ENCODE results near the gene RBM18. TPM values are rescaled to one million over a fixed set of nuclear protein-coding genes. Genes with fewer than 3 reads are reported as not detected.

The RBM18 gene
- total RNA-seq, 2 donors from 2014 or later = 19.1 to 25.9 TPM

GRCh38 chr9:122225312-122226141 lies 39.1 kb downstream of the RBM18 start:
- no peak for DNase-seq
- Mint-ChIP-seq H3K27ac (no peak overlapping the region), H3K4me3 (peak overlapping the region; percentile 63), H3K36me3 (ENCODE audit: low read depth) (peaks cover 3% of the 10 kb centered on the region), H3K27me3 (peaks cover 63% of the 10 kb centered on the region), H3K4me1 (peaks cover 13% of the 10 kb centered on the region)
- no peak for ATAC-seq
- no peaks in the 10 kb centered on the region for H3K9me3 ChIP-seq (ENCODE audit: control insufficient read depth, low read length, poor library complexity, severe bottlenecking)

GRCh38 chr9:122223435-122223834 lies 41.2 kb downstream of the RBM18 start:
- H3K9me3 ChIP-seq (ENCODE audit: control insufficient read depth, low read length, poor library complexity, severe bottlenecking) = no peaks in the 10 kb centered on the region
- no peak overlapping the region for H3K4me3 Mint-ChIP-seq
- peak overlapping the region; percentile 24 for H3K27ac Mint-ChIP-seq
- DNase-seq (no peak), ATAC-seq (no peak)
- H3K27me3 Mint-ChIP-seq = peaks cover 84% of the 10 kb centered on the region
- peaks cover 3% of the 10 kb centered on the region for H3K36me3 Mint-ChIP-seq (ENCODE audit: low read depth)
- H3K4me1 Mint-ChIP-seq = peaks cover 27% of the 10 kb centered on the region

GRCh38 chr9:122222791-122223190 lies 41.8 kb downstream of the RBM18 start:
- H3K27me3 Mint-ChIP-seq = peaks cover 91% of the 10 kb centered on the region
- peak overlapping the region; percentile 24 for H3K27ac Mint-ChIP-seq
- no peak for ATAC-seq
- no peak for DNase-seq
- H3K36me3 Mint-ChIP-seq (ENCODE audit: low read depth) = peaks cover 3% of the 10 kb centered on the region
- H3K4me1 Mint-ChIP-seq = peaks cover 32% of the 10 kb centered on the region
- H3K4me3 Mint-ChIP-seq = no peak overlapping the region
- no peaks in the 10 kb centered on the region for H3K9me3 ChIP-seq (ENCODE audit: control insufficient read depth, low read length, poor library complexity, severe bottlenecking)

GRCh38 chr9:122221183-122221811 lies 43.3 kb downstream of the RBM18 start:
- no peaks in the 10 kb centered on the region for H3K9me3 ChIP-seq (ENCODE audit: control insufficient read depth, low read length, poor library complexity, severe bottlenecking)
- peaks cover 29% of the 10 kb centered on the region for H3K4me1 Mint-ChIP-seq
- no peak overlapping the region for H3K4me3 Mint-ChIP-seq
- H3K27ac Mint-ChIP-seq = no peak overlapping the region
- no peak for ATAC-seq
- H3K36me3 Mint-ChIP-seq (ENCODE audit: low read depth) = peaks cover 3% of the 10 kb centered on the region
- DNase-seq = no peak
- peaks cover 96% of the 10 kb centered on the region for H3K27me3 Mint-ChIP-seq

- Mint-ChIP-seq H3K4me1 (peaks cover 28% of the 10 kb centered on the region), H3K4me3 (no peak overlapping the region), H3K36me3 (ENCODE audit: low read depth) (peaks cover 6% of the 10 kb centered on the region), H3K27ac (no peak overlapping the region), H3K27me3 (peaks cover 96% of the 10 kb centered on the region)
- no peak for DNase-seq
- no peaks in the 10 kb centered on the region for H3K9me3 ChIP-seq (ENCODE audit: control insufficient read depth, low read length, poor library complexity, severe bottlenecking)
- ATAC-seq = no peak
Observed at GRCh38 chr9:122220673-122221182, 43.9 kb downstream of the RBM18 start.

DNA sequence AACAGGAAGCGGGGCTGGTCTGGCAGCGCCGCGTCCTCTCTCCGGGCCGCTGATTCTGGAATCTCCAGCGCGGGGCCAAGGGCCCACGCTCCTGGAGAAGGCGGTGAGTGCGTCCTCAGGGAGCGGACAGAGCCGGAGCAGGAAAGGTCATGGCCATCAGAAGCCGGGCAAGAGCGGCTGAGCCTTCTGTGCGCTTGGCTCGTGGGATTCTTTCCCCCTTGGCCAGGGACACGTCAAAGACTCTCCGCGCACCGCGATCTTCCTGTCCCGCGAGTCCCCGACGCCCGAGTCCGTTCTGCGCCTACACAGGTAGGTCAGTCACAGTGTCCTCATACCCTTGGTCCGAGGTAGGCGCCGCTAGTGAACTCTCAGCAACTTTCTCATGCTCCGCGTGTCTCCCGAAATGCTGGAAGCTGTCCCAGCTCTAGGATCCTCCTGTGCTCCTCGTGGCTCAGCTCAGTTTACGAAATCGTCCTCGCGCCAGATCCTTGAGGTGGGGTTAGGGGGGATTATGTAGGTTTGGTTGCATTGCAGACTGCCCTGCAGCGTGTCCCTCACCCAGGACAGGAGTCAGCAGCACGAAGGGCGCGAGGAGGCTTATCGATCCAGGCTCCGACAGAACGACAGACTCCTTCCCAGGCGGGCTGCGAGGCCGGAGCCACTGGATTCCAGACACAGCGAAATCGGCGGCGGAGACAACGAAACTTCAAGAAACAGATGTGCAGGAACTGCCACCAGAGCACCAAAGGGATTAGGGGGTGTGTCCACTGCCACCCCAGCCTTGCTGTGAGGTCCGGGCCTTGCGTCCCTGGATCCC lies 44.6 kb downstream of the RBM18 start:
- Mint-ChIP-seq H3K4me3 (peak overlapping the region; percentile 73), H3K4me1 (peaks cover 24% of the 10 kb centered on the region), H3K36me3 (ENCODE audit: low read depth) (peaks cover 8% of the 10 kb centered on the region), H3K27ac (no peak overlapping the region), H3K27me3 (peaks cover 96% of the 10 kb centered on the region)
- no peaks in the 10 kb centered on the region for H3K9me3 ChIP-seq (ENCODE audit: control insufficient read depth, low read length, poor library complexity, severe bottlenecking)
- ATAC-seq (no peak), DNase-seq (no peak)

DNA sequence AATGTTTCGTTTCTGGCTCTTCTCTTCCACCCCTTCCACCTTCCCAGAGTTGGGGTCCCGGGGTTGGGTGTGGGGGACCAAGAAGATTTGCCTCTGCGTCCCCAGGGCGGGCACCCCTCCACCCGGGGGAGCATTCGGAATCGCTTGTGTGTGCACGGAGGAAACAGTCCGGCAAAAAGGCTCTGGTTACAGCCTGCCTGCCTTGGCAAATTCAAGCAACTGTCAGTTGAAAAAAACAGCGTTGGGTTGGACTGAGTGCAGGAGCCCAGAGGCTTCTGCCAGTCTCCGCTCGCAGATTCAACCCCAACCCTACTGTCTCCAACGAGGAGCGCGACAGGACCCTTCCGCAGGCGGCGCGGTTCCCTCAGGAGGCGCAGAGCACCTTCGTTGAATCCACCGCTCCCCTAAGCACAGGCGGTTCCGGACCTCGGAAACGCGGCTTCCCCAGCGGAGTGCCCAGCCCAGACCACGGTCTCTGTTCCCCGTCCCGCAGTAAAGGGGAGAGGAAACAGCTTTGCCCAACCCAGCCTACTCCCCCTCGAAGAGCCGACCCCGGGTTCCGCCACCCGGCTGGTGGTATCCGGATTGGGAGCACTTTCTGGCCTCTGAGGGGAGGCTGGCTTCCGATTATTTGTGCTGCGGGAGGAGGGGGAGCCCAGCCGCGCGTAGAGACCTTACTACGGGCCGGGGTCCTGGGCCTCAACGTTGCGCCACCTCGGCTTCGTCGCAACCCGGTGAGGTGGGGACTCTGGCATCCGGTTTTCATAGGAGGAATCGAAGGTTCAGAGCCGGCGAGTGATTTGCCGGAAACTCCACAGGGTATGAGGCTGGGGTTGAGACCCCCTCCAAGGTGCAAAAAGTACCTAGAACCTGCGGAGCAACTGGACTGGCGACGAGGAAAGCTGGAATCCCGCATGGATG lies 45.4 kb downstream of the RBM18 start:
- peak overlapping the region; percentile 73 for H3K4me3 Mint-ChIP-seq
- H3K9me3 ChIP-seq (ENCODE audit: control insufficient read depth, low read length, poor library complexity, severe bottlenecking) = no peaks in the 10 kb centered on the region
- no peak overlapping the region for H3K27ac Mint-ChIP-seq
- DNase-seq = no peak
- H3K36me3 Mint-ChIP-seq (ENCODE audit: low read depth) = peaks cover 4% of the 10 kb centered on the region
- peaks cover 96% of the 10 kb centered on the region for H3K27me3 Mint-ChIP-seq
- no peak for ATAC-seq
- peaks cover 27% of the 10 kb centered on the region for H3K4me1 Mint-ChIP-seq

GRCh38 chr9:122218071-122218934 lies 46.3 kb downstream of the RBM18 start:
- Mint-ChIP-seq H3K4me3 (peak overlapping the region; percentile 73), H3K4me1 (peaks cover 30% of the 10 kb centered on the region), H3K36me3 (ENCODE audit: low read depth) (peaks cover 4% of the 10 kb centered on the region), H3K27me3 (peaks cover 89% of the 10 kb centered on the region), H3K27ac (no peak overlapping the region)
- no peak for DNase-seq
- no peaks in the 10 kb centered on the region for H3K9me3 ChIP-seq (ENCODE audit: control insufficient read depth, low read length, poor library complexity, severe bottlenecking)
- ATAC-seq = no peak

DNA sequence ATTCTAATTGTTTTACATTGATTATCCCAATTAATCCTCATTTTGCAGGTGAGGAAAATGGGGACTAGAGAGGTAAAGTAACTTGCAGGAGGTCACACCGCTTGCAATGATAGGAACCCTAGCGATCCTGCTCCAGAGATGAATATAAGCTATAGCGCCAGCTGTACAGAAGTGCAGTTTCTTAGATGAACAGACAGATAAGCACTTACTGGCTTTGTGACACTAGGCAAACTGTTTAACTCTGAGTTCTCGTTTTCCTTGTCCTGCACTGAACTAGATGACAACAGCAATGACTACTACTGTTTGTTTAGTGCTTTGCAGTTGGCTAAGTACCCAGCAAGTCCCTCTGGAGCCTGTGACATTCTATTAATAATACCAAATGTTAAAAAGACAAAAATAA lies 47.0 kb downstream of the RBM18 start:
- ATAC-seq (no peak), DNase-seq (no peak)
- Mint-ChIP-seq H3K4me3 (no peak overlapping the region), H3K27me3 (peaks cover 89% of the 10 kb centered on the region), H3K4me1 (peaks cover 30% of the 10 kb centered on the region), H3K27ac (no peak overlapping the region), H3K36me3 (ENCODE audit: low read depth) (peaks cover 8% of the 10 kb centered on the region)
- H3K9me3 ChIP-seq (ENCODE audit: control insufficient read depth, low read length, poor library complexity, severe bottlenecking) = no peaks in the 10 kb centered on the region

- H3K9me3 ChIP-seq (ENCODE audit: control insufficient read depth, low read length, poor library complexity, severe bottlenecking) = no peaks in the 10 kb centered on the region
- Mint-ChIP-seq H3K4me3 (no peak overlapping the region), H3K4me1 (peaks cover 32% of the 10 kb centered on the region), H3K27ac (no peak overlapping the region), H3K27me3 (peaks cover 89% of the 10 kb centered on the region), H3K36me3 (ENCODE audit: low read depth) (peaks cover 8% of the 10 kb centered on the region)
- DNase-seq (no peak), ATAC-seq (no peak)
Observed at GRCh38 chr9:122216798-122217418, 47.7 kb downstream of the RBM18 start.

GRCh38 chr9:122216138-122216797 lies 48.4 kb downstream of the RBM18 start:
- no peak for ATAC-seq
- peaks cover 8% of the 10 kb centered on the region for H3K36me3 Mint-ChIP-seq (ENCODE audit: low read depth)
- peaks cover 32% of the 10 kb centered on the region for H3K4me1 Mint-ChIP-seq
- H3K27me3 Mint-ChIP-seq = peaks cover 89% of the 10 kb centered on the region
- DNase-seq = no peak
- no peak overlapping the region for H3K27ac Mint-ChIP-seq
- no peaks in the 10 kb centered on the region for H3K9me3 ChIP-seq (ENCODE audit: control insufficient read depth, low read length, poor library complexity, severe bottlenecking)
- H3K4me3 Mint-ChIP-seq = no peak overlapping the region
